IMR-90 (cell line): ENCODE results near the gene ATXN1.

Experiments
- BHLHE40 ChIP-seq: fragments of 150-350 bp; IDR thresholded peaks from 2 replicates; pipeline ENCODE4 v1.6.1; 2016; ENCODE audit warnings: mild to moderate bottlenecking, low read depth, low read length
- CEBPB ChIP-seq: IDR thresholded peaks from 2 replicates; pipeline ENCODE4 v1.6.1; 2012; ENCODE audit warnings: low read depth, low read length, improper control_type of control experiment
- FOS ChIP-seq: fragments of 150-350 bp; IDR thresholded peaks from 2 replicates; pipeline ENCODE4 v1.6.1; 2016; ENCODE audit warnings: low read depth, low read length
- MXI1 ChIP-seq: IDR thresholded peaks from 2 replicates; pipeline ENCODE4 v1.6.1; 2012; ENCODE audit warnings: low read depth, mild to moderate bottlenecking, low read length, moderate library complexity, borderline replicate concordance
- NFE2L2 ChIP-seq: fragments of 150-350 bp; IDR thresholded peaks from 2 replicates; pipeline ENCODE4 v1.6.1; 2016; ENCODE audit warnings: low read depth, mild to moderate bottlenecking, low read length
- POLR2A ChIP-seq: IDR thresholded peaks from 2 replicates; pipeline ENCODE4 v1.6.1; 2012; ENCODE audit warnings: mild to moderate bottlenecking, low read depth, low read length
- RAD21 ChIP-seq: IDR thresholded peaks from 2 replicates; pipeline ENCODE4 v1.6.1; 2012; ENCODE audit warnings: low read length, improper control_type of control experiment
- RFX5 ChIP-seq: IDR thresholded peaks from 2 replicates; pipeline ENCODE4 v1.8.0; 2012; ENCODE audit warnings: low read depth, mild to moderate bottlenecking, low read length, moderate library complexity
- TF ChIP-seq, protein P1 (sequence below): fragments of 150-350 bp; IDR thresholded peaks from 2 replicates; pipeline ENCODE4 v1.6.1; 2016; ENCODE audit warnings: low read depth, mild to moderate bottlenecking, low read length, moderate library complexity, borderline replicate concordance
- TF ChIP-seq, protein P2 (sequence below): conservative IDR thresholded peaks from 2 replicates; pipeline ENCODE4 v1.5.1; 2012; ENCODE audit warnings: mild to moderate bottlenecking, low read depth, low read length, improper control_type of control experiment
- TF ChIP-seq, protein P3 (sequence below): fragments of 150-350 bp; IDR thresholded peaks from 2 replicates; pipeline ENCODE4 v1.6.1; 2017; ENCODE audit warnings: mild to moderate bottlenecking, antibody characterized with exemption, low read length, low read depth

DNA sequence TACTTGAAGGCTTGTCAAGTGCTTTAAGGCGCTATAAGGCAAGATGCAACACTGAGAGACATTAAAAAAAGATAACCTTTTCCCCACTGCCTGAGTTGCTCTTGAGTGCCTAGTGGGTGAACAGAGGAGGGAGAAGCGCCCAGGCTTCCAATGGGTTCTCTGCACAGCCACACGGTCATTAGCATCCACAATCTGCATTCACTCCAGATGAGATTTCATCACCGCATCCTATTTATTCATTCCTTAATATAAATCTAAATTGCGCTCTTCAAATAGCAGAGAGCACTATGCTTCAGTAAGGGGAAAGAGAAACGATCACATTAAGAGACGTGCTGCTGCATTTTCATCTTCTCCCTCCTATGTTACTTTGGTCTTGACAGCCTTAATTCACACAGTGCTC is 219.2 kb downstream of the ATXN1 start:
- TF ChIP-seq, protein P1, sequence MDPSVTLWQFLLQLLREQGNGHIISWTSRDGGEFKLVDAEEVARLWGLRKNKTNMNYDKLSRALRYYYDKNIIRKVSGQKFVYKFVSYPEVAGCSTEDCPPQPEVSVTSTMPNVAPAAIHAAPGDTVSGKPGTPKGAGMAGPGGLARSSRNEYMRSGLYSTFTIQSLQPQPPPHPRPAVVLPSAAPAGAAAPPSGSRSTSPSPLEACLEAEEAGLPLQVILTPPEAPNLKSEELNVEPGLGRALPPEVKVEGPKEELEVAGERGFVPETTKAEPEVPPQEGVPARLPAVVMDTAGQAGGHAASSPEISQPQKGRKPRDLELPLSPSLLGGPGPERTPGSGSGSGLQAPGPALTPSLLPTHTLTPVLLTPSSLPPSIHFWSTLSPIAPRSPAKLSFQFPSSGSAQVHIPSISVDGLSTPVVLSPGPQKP = no peak
- TF ChIP-seq, protein P2, sequence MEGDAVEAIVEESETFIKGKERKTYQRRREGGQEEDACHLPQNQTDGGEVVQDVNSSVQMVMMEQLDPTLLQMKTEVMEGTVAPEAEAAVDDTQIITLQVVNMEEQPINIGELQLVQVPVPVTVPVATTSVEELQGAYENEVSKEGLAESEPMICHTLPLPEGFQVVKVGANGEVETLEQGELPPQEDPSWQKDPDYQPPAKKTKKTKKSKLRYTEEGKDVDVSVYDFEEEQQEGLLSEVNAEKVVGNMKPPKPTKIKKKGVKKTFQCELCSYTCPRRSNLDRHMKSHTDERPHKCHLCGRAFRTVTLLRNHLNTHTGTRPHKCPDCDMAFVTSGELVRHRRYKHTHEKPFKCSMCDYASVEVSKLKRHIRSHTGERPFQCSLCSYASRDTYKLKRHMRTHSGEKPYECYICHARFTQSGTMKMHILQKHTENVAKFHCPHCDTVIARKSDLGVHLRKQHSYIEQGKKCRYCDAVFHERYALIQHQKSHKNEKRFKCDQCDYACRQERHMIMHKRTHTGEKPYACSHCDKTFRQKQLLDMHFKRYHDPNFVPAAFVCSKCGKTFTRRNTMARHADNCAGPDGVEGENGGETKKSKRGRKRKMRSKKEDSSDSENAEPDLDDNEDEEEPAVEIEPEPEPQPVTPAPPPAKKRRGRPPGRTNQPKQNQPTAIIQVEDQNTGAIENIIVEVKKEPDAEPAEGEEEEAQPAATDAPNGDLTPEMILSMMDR = no peak
- TF ChIP-seq POLR2A (no peak), BHLHE40 (no peak), RAD21 (no peak), CEBPB (no peak), FOS (no peak), MXI1 (no peak), RFX5 (no peak), NFE2L2 (no peak)
- TF ChIP-seq, protein P3, sequence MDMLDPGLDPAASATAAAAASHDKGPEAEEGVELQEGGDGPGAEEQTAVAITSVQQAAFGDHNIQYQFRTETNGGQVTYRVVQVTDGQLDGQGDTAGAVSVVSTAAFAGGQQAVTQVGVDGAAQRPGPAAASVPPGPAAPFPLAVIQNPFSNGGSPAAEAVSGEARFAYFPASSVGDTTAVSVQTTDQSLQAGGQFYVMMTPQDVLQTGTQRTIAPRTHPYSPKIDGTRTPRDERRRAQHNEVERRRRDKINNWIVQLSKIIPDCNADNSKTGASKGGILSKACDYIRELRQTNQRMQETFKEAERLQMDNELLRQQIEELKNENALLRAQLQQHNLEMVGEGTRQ = no peak
